Measurements from ENCODE around the gene ARHGAP9. TPM values are rescaled to one million over a fixed set of nuclear protein-coding genes. Genes with fewer than 3 reads are reported as not detected.
A peak's percentile ranks its signal among the peaks of the same experiment; 100 is the strongest.
"Not testable (repeated sequence)": the region's sequence is repeated elsewhere in the genome, so short reads cannot be mapped to it uniquely, and the experiment has no call there.

ARHGAP9 gene
- polyA plus RNA-seq, 6 donors from 2014 or later, result 152 to 231 (median 164) TPM

- not testable (repeated sequence) for H3K4me3 Mint-ChIP-seq; DNase-seq; H3K27me3 Mint-ChIP-seq; H3K9me3 Mint-ChIP-seq; ATAC-seq (ENCODE audit: low read depth in 2 of 2)
- H3K4me1 Mint-ChIP-seq, result peaks cover 15 to 26% (median 23%) of the 10 kb centered on the region in 3 donors
- peak overlapping the region in 1 of 6 donors; percentile 15 for H3K27ac Mint-ChIP-seq
- H3K36me3 Mint-ChIP-seq, result peaks cover 9 to 27% of the 10 kb centered on the region in 2 donors
Observed at GRCh38 chr12:57514246-57514645, 34.6 kb upstream of the ARHGAP9 start.

GRCh38 chr12:57513677-57514076, 34.0 kb upstream of the ARHGAP9 start:
- not testable (repeated sequence) for ATAC-seq (ENCODE audit: low read depth in 2 of 2); DNase-seq
- peak overlapping the region in 1 of 8 donors; percentile 33 for H3K4me3 Mint-ChIP-seq

GRCh38 chr12:57513266-57513665, 33.6 kb upstream of the ARHGAP9 start:
- peaks cover 6 to 16% (median 13%) of the 10 kb centered on the region in 3 donors for H3K4me1 Mint-ChIP-seq
- peaks cover 9 to 27% of the 10 kb centered on the region in 2 donors for H3K36me3 Mint-ChIP-seq
- ATAC-seq (ENCODE audit: low read depth in 2 of 2), result no peak
- H3K9me3 Mint-ChIP-seq, result no peaks in the 10 kb centered on the region
- DNase-seq, result no peak
- peak overlapping the region in 3 of 6 donors; percentile 14 to 74 (median 59) for H3K27ac Mint-ChIP-seq
- no peak overlapping the region for H3K4me3 Mint-ChIP-seq
- H3K27me3 Mint-ChIP-seq, result no peaks in the 10 kb centered on the region

More at GRCh38 chr12:57513677-57514076, 34.0 kb upstream of the ARHGAP9 start:
- not testable (repeated sequence) for H3K9me3 Mint-ChIP-seq, H3K27me3 Mint-ChIP-seq
- H3K27ac Mint-ChIP-seq, result peak overlapping the region in 3 of 6 donors; percentile 54 to 59 (median 58)
- H3K36me3 Mint-ChIP-seq, result peaks cover 9 to 27% of the 10 kb centered on the region in 2 donors
- H3K4me1 Mint-ChIP-seq, result peaks cover 10 to 20% (median 17%) of the 10 kb centered on the region in 3 donors

DNA sequence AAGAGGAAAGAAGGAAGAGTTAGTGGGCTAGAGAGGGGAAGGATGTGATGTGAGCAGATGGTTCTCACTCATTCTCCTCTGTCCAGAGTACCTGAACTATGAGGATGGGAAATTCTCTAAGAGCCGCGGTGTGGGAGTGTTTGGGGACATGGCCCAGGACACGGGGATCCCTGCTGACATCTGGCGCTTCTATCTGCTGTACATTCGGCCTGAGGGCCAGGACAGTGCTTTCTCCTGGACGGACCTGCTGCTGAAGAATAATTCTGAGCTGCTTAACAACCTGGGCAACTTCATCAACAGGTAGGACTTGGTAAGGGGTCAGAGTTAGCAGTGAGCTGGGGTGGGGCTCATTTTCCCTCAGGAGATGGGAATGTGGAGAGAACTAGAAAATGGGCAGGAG, 33.0 kb upstream of the ARHGAP9 start:
- no peaks in the 10 kb centered on the region for H3K9me3 Mint-ChIP-seq
- no peak for DNase-seq
- H3K4me1 Mint-ChIP-seq, result peaks cover 4 to 10% (median 7%) of the 10 kb centered on the region in 3 donors
- ATAC-seq (ENCODE audit: low read depth in 2 of 2), result no peak
- peaks cover 9 to 27% of the 10 kb centered on the region in 2 donors for H3K36me3 Mint-ChIP-seq
- H3K27me3 Mint-ChIP-seq, result no peaks in the 10 kb centered on the region
- H3K4me3 Mint-ChIP-seq, result no peak overlapping the region
- H3K27ac Mint-ChIP-seq, result peak overlapping the region in 5 of 6 donors; percentile 49 to 87 (median 65)

DNA sequence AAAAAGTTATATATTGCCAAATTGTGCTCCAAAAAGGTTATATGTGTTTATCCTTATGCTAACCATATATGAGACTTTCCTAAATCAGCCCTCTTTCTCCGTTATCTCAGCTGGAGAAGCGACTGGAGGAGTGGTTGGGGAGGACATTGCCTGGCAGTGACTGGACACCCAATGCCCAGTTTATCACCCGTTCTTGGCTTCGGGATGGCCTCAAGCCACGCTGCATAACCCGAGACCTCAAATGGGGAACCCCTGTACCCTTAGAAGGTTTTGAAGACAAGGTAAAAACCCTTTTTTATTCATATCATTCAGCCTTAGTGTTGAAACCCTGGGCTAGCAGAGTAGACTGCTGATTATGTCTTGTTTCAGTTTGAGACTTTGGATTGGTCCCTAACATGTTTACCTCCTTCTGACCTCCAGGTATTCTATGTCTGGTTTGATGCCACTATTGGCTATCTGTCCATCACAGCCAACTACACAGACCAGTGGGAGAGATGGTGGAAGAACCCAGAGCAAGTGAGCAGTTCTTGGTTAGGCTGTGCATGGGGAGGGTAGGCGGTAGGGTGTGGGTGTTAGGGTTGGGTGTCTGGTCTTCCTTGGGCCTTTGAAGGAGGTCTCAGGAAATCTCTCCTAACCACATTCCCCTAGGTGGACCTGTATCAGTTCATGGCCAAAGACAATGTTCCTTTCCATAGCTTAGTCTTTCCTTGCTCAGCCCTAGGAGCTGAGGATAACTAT, 32.1 kb upstream of the ARHGAP9 start:
- no peak for ATAC-seq (ENCODE audit: low read depth in 2 of 2)
- Mint-ChIP-seq H3K27ac (peak overlapping the region in 4 of 6 donors; percentile 36 to 69 (median 56)), H3K9me3 (no peaks in the 10 kb centered on the region), H3K36me3 (peaks cover under 1 to 27% of the 10 kb centered on the region in 2 donors), H3K27me3 (no peaks in the 10 kb centered on the region), H3K4me3 (no peak overlapping the region), H3K4me1 (peaks cover 4 to 6% (median 4%) of the 10 kb centered on the region in 3 donors)
- DNase-seq, result no peak

- no peak overlapping the region for H3K27ac Mint-ChIP-seq
- DNase-seq (no peak), ATAC-seq (ENCODE audit: low read depth in 2 of 2) (no peak)
- peaks cover 4 to 6% (median 4%) of the 10 kb centered on the region in 3 donors for H3K4me1 Mint-ChIP-seq
- H3K9me3 Mint-ChIP-seq, result no peaks in the 10 kb centered on the region
- H3K27me3 Mint-ChIP-seq, result no peaks in the 10 kb centered on the region
- H3K36me3 Mint-ChIP-seq, result peaks cover 0 to 27% of the 10 kb centered on the region in 2 donors
- H3K4me3 Mint-ChIP-seq, result no peak overlapping the region
Observed at GRCh38 chr12:57511161-57511560, 31.5 kb upstream of the ARHGAP9 start.

DNA sequence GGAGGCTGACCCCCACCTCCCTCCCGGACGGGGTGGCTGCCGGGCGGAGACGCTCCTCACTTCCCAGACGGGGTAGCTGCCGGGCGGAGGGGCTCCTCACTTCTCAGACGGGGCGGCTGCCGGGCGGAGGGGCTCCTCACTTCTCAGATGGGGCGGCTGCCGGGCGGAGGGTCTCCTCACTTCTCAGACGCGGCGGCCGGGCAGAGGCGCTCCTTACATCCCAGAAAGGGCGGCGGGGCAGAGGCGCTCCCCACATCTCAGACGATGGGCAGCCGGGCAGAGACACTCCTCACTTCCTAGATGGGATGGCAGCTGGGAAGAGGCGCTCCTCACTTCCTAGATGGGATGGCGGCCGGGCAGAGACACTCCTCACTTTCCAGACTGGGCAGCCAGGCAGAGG, 28.1 kb upstream of the ARHGAP9 start:
- not testable (repeated sequence) for H3K27ac Mint-ChIP-seq; ATAC-seq (ENCODE audit: low read depth in 2 of 2)

DNA sequence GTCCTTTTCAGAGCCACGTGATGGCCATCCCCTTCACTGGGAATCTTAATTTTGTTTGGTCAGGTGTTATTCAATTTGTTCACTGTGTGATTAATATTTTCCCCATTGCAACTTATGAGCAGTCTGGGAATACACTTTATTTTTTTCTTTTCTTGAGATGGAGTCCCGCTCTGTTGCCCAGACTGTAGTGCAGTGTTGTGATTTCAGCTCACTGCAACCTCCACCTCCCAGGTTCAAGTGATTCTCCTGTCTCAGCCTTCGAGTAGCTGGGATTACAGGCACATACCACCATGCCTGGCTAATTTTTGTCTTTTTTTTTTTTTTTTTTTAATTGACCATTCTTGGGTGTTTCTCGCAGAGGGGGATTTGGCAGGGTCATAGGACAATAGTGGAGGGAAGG, 26.9 kb upstream of the ARHGAP9 start:
- DNase-seq; H3K27me3 Mint-ChIP-seq; H3K9me3 Mint-ChIP-seq; H3K27ac Mint-ChIP-seq; H3K36me3 Mint-ChIP-seq; H3K4me1 Mint-ChIP-seq; H3K4me3 Mint-ChIP-seq; ATAC-seq (ENCODE audit: low read depth in 2 of 2): not testable (repeated sequence)

More for the DNA sequence above, 28.1 kb upstream of the ARHGAP9 start:
- H3K4me1 Mint-ChIP-seq, DNase-seq, H3K9me3 Mint-ChIP-seq, H3K4me3 Mint-ChIP-seq, H3K27me3 Mint-ChIP-seq: not testable (repeated sequence)
- peaks cover 0 to 21% of the 10 kb centered on the region in 2 donors for H3K36me3 Mint-ChIP-seq

- H3K36me3 Mint-ChIP-seq, result peaks cover 13 to 26% of the 10 kb centered on the region in 2 donors
- peak overlapping the region in 1 of 8 donors; percentile 51 for H3K4me3 Mint-ChIP-seq
- DNase-seq; H3K9me3 Mint-ChIP-seq; H3K27me3 Mint-ChIP-seq; ATAC-seq (ENCODE audit: low read depth in 2 of 2); H3K4me1 Mint-ChIP-seq: not testable (repeated sequence)
- peak overlapping the region in 3 of 6 donors; percentile 11 to 36 (median 33) for H3K27ac Mint-ChIP-seq
Observed at GRCh38 chr12:57502311-57502969, 22.8 kb upstream of the ARHGAP9 start.

GRCh38 chr12:57500213-57500612, 20.5 kb upstream of the ARHGAP9 start:
- Mint-ChIP-seq H3K4me3 (no peak overlapping the region), H3K27me3 (no peaks in the 10 kb centered on the region), H3K9me3 (no peaks in the 10 kb centered on the region), H3K36me3 (peaks cover 13 to 32% of the 10 kb centered on the region in 2 donors), H3K4me1 (peaks cover 5 to 11% (median 6%) of the 10 kb centered on the region in 3 donors), H3K27ac (peak overlapping the region in 1 of 6 donors; percentile 10)
- no peak for ATAC-seq (ENCODE audit: low read depth in 2 of 2)
- DNase-seq, result no peak

DNA sequence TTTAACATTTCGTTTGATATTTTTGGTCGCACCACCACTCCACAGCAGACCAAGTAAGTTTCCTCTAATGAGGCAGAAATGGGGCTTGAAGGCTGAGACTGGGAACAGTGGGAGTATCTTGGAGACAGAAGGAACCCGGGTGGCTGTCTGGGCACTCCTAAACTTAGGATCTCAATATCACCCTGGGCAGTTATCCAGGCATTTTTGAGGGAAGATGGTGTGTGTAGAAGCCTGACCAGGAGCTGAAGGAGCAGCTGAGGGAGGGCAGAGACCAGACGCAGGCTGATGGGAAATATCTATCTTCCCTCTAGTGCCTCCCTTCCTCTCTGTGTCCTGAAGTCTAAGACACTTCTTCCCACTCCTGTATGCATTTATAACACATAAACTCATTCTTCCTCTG, 18.9 kb upstream of the ARHGAP9 start:
- H3K36me3 Mint-ChIP-seq, result peaks cover 13 to 32% of the 10 kb centered on the region in 2 donors
- H3K27ac Mint-ChIP-seq, result peak overlapping the region in 2 of 6 donors; percentile 31 to 47

GRCh38 chr12:57498132-57498502, 18.5 kb upstream of the ARHGAP9 start:
- ATAC-seq (ENCODE audit: low read depth in 2 of 2), result no peak
- H3K9me3 Mint-ChIP-seq, result no peaks in the 10 kb centered on the region
- H3K27me3 Mint-ChIP-seq, result no peaks in the 10 kb centered on the region
- peaks cover 5 to 11% (median 6%) of the 10 kb centered on the region in 3 donors for H3K4me1 Mint-ChIP-seq
- H3K27ac Mint-ChIP-seq, result peak overlapping the region in 3 of 6 donors; percentile 31 to 89 (median 47)
- no peak overlapping the region for H3K4me3 Mint-ChIP-seq
- DNase-seq, result no peak
- peaks cover 13 to 32% of the 10 kb centered on the region in 2 donors for H3K36me3 Mint-ChIP-seq

More for the DNA sequence above, 18.9 kb upstream of the ARHGAP9 start:
- Mint-ChIP-seq H3K4me3 (no peak overlapping the region), H3K27me3 (no peaks in the 10 kb centered on the region), H3K4me1 (peaks cover 5 to 11% (median 6%) of the 10 kb centered on the region in 3 donors), H3K9me3 (no peaks in the 10 kb centered on the region)
- ATAC-seq (ENCODE audit: low read depth in 2 of 2) (no peak), DNase-seq (no peak)

DNA sequence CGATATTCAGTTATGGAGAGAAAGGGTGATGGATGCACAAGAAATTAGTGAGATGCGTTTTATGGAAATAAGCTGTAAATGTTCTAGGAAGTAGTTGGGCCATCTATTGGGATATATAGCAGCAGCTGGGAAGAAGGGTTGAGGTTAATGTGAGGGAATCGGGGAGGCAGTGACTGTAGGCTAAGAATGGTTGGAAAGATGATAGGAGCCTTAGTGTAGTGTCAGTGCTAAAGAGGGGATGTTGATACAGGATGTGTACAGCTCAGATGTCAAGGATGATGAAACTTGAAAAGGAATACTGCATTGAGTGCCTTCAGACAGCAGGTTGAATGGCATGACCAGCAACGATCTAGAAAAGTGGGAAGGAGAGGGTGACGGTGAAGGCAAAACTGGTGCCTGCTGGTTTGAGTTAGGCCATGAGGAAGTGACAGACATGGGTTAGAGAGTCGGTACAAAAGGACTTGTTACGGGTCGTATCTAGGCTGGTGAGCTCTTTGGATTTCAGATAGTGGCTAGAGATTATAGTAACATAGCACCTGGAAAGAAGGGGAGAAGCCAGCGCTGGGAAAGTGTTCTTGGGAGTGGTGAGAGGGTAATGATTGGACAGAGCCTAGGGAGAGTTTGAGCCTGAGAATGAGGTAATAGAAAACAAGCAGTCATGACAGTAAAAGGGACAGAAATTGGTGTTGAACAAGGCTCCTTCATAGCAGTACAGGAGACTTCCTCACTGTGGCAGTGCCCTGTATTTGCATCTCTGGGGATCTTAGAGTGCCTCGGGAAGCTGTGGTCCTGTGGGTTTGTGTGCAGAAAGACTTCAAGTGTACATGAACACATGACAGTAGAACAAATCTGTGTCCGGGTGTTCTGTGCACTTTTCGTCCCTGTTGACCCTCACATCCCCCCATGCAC, 17.8 kb upstream of the ARHGAP9 start:
- H3K4me1 Mint-ChIP-seq, result peaks cover 5 to 11% (median 6%) of the 10 kb centered on the region in 3 donors
- DNase-seq (no peak), ATAC-seq (ENCODE audit: low read depth in 2 of 2) (no peak)
- H3K27me3 Mint-ChIP-seq, result no peaks in the 10 kb centered on the region
- no peak overlapping the region for H3K4me3 Mint-ChIP-seq
- peaks cover 13 to 37% of the 10 kb centered on the region in 2 donors for H3K36me3 Mint-ChIP-seq
- no peaks in the 10 kb centered on the region for H3K9me3 Mint-ChIP-seq
- peak overlapping the region in 4 of 6 donors; percentile 32 to 84 (median 58) for H3K27ac Mint-ChIP-seq
